ENCODE results near the gene VAC14.

DNA sequence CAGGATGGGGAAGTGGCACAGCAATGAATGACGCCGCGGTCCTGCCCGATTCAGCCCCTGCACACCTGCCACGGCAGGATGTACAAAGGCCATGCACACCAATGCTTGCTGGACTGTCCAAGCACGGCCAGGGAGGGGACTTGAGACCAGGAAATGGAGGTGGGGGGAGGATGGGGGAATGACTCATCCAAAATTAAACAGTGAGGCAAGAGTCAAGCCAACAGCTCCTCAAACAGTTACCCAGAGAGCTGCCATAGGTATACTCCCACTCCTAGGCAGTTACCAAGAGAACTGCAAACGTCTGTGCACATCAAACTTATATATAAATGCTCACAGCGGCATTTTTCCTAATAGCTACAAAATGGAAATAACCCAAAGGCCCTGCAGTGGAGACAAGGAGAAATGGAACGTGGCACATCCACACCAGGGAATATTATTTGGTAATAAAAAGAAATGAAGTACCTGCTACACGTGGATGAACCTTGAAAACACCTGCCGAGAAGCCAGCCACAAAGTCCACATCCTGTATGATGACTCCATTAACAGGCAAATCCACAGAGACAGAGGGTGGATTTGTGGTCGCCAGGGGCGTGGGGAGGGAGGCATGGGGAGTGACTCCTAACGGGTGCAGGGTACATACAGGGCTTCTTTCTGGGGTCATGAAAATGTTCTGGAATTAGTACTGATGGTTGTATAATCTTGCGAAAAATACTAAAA, 54.1 kb downstream of the VAC14 start:
- TF ChIP-seq EZH2 (IDR thresholded peaks at IDR 0.05; ENCODE audit: insufficient read depth, poor library complexity, severe bottlenecking) = no peak
- no peak for TF ChIP-seq EZH2phosphoT487 (IDR thresholded peaks at IDR 0.05; ENCODE audit: insufficient read depth, low read depth)

Data from GM23248 (cell line).